NT2/D1 (cell line): ENCODE measurements around the gene ARHGAP45.
"Not testable (repeated sequence)": the region's sequence is repeated elsewhere in the genome, so short reads cannot be mapped to it uniquely, and the experiment has no call there.

ENCODE experiments used
- DNase-seq: peaks from one replicate; pipeline ENCODE4 v3.0.0-alpha.2; 2011; ENCODE audit warnings: low read depth, low spot score
- H3K27me3 ChIP-seq: 2 replicates; pipeline ENCODE4 v1.6.0; 2011; ENCODE audit warnings: mild to moderate bottlenecking; ENCODE audit not compliant: insufficient read length, insufficient read depth
- H3K36me3 ChIP-seq: 2 replicates; pipeline ENCODE4 v1.6.1; 2011; ENCODE audit warnings: mild to moderate bottlenecking, low read length, mixed read lengths; ENCODE audit not compliant: insufficient read depth, insufficient read length
- H3K4me1 ChIP-seq: 2 replicates; pipeline ENCODE4 v1.5.1; 2011; ENCODE audit not compliant: insufficient read depth, insufficient read length
- H3K4me3 ChIP-seq: 2 replicates; pipeline ENCODE4 v1.5.1; 2011; ENCODE audit warnings: low read depth; ENCODE audit not compliant: insufficient read length
- H3K9ac ChIP-seq: 2 replicates; pipeline ENCODE4 v1.6.0; 2011; ENCODE audit warnings: low read depth; ENCODE audit not compliant: insufficient read length
- H3K9me3 ChIP-seq: 2 replicates; pipeline ENCODE4 v1.5.1; 2011; ENCODE audit warnings: mild to moderate bottlenecking, low read length; ENCODE audit not compliant: insufficient read depth
- SUZ12 ChIP-seq: IDR thresholded peaks from 2 replicates; pipeline ENCODE4 v1.6.1; 2011; ENCODE audit not compliant: insufficient read length, insufficient read depth; ENCODE audit errors: extremely low read depth
- YY1 ChIP-seq: IDR thresholded peaks from 2 replicates; pipeline ENCODE4 v1.6.1; 2011; ENCODE audit not compliant: insufficient read length, insufficient read depth
- ZNF274 ChIP-seq: IDR thresholded peaks from 2 replicates; pipeline ENCODE4 v1.6.1; 2011; ENCODE audit warnings: mild to moderate bottlenecking, low read depth, low read length

The ARHGAP45 gene

GRCh38 chr19:1123381-1123780 is 56.4 kb downstream of the ARHGAP45 start:
- Histone ChIP-seq H3K9me3 (no peaks in the 10 kb centered on the region), H3K9ac (peak overlapping the region; percentile 61), H3K36me3 (peaks cover 88% of the 10 kb centered on the region), H3K4me3 (no peak overlapping the region), H3K4me1 (peaks cover 13% of the 10 kb centered on the region), H3K27me3 (no peaks in the 10 kb centered on the region)
- TF ChIP-seq YY1 (no peak), SUZ12 (no peak), ZNF274 (no peak)
- no peak for DNase-seq

- Histone ChIP-seq H3K27me3 (no peaks in the 10 kb centered on the region), H3K9ac (peak overlapping the region; percentile 61), H3K36me3 (peaks cover 86% of the 10 kb centered on the region), H3K4me3 (no peak overlapping the region), H3K4me1 (peaks cover 13% of the 10 kb centered on the region), H3K9me3 (no peaks in the 10 kb centered on the region)
- DNase-seq: no peak
- no peak for TF ChIP-seq SUZ12
- no peak for TF ChIP-seq ZNF274
- TF ChIP-seq YY1: no peak
Observed at GRCh38 chr19:1123885-1124677, 57.1 kb downstream of the ARHGAP45 start.

GRCh38 chr19:1125601-1126467 is 58.9 kb downstream of the ARHGAP45 start:
- TF ChIP-seq SUZ12 (no peak), YY1 (no peak), ZNF274 (no peak)
- Histone ChIP-seq H3K4me1 (peaks cover 14% of the 10 kb centered on the region), H3K36me3 (peaks cover 84% of the 10 kb centered on the region), H3K9me3 (no peaks in the 10 kb centered on the region), H3K4me3 (no peak overlapping the region), H3K27me3 (no peaks in the 10 kb centered on the region), H3K9ac (no peak overlapping the region)
- DNase-seq: no peak

- no peak for DNase-seq
- Histone ChIP-seq H3K27me3 (no peaks in the 10 kb centered on the region), H3K36me3 (peaks cover 72% of the 10 kb centered on the region), H3K4me1 (peaks cover 16% of the 10 kb centered on the region), H3K4me3 (no peak overlapping the region), H3K9ac (no peak overlapping the region), H3K9me3 (no peaks in the 10 kb centered on the region)
- no peak for TF ChIP-seq SUZ12
Observed at GRCh38 chr19:1126984-1127760, 60.2 kb downstream of the ARHGAP45 start.

- H3K9ac ChIP-seq: no peak overlapping the region
- H3K4me1 ChIP-seq: peaks cover 19% of the 10 kb centered on the region
- peaks cover 64% of the 10 kb centered on the region for H3K36me3 ChIP-seq
- no peaks in the 10 kb centered on the region for H3K27me3 ChIP-seq
- H3K4me3 ChIP-seq: no peak overlapping the region
- H3K9me3 ChIP-seq: no peaks in the 10 kb centered on the region
- TF ChIP-seq ZNF274: no peak
- TF ChIP-seq YY1: no peak
- TF ChIP-seq SUZ12: no peak
- DNase-seq: no peak
Observed at GRCh38 chr19:1128106-1128505, 61.1 kb downstream of the ARHGAP45 start.

GRCh38 chr19:1129084-1129483 is 62.1 kb downstream of the ARHGAP45 start:
- peaks cover 59% of the 10 kb centered on the region for H3K36me3 ChIP-seq
- H3K4me3 ChIP-seq, H3K9ac ChIP-seq, DNase-seq, H3K27me3 ChIP-seq, H3K9me3 ChIP-seq: not testable (repeated sequence)
- H3K4me1 ChIP-seq: peaks cover 17% of the 10 kb centered on the region

GRCh38 chr19:1129535-1129934 is 62.6 kb downstream of the ARHGAP45 start:
- no peak overlapping the region for H3K4me3 ChIP-seq
- DNase-seq: no peak
- H3K9me3 ChIP-seq: no peaks in the 10 kb centered on the region
- TF ChIP-seq SUZ12: no peak
- no peak for TF ChIP-seq ZNF274
- no peak for TF ChIP-seq YY1
- no peak overlapping the region for H3K9ac ChIP-seq
- peaks cover 17% of the 10 kb centered on the region for H3K4me1 ChIP-seq
- H3K36me3 ChIP-seq: peaks cover 59% of the 10 kb centered on the region
- no peaks in the 10 kb centered on the region for H3K27me3 ChIP-seq
